ENCODE data around the gene MIGA2. TPM values are rescaled to one million over a fixed set of nuclear protein-coding genes. Genes with fewer than 3 reads are reported as not detected.

The MIGA2 gene
- total RNA-seq, 1 experiment from 2014 or later = 29.6 TPM

DNA sequence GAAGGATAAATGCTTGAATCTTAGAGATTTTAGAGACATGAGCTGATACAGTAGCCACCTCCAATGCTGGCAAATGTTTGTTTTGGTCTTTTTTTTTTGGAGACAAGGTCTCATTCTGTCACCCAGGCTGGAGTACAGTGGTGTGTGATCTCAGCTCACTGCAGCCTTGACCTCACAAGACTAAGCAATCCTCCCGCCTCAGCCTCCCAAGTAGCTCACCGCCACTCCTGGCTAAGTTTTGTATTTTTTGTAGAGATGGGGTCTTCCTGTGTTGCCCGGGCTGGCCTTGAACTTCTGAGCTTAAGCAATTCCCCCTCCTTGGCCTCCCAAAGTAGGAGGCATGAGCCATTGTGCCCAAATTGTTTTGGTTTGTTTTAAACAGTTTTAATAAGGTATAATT is 37.7 kb downstream of the MIGA2 start:
- no peaks in the 10 kb centered on the region for H3K79me2 ChIP-seq (ENCODE audit: low read length)
- no peaks in the 10 kb centered on the region for H4K20me1 ChIP-seq (ENCODE audit: low read length)
- ATAC-seq = no peak
- H3K9me3 ChIP-seq (ENCODE audit: low read length) = no peaks in the 10 kb centered on the region
- intact Hi-C loops (cut with micrococcal nuclease) = no loop called here
- ChIA-PET POLR2A (ENCODE audit: unreplicated experiment) (no interaction called here), CTCF (no interaction called here)
- no peaks in the 10 kb centered on the region for H3K4me1 ChIP-seq (ENCODE audit: insufficient read depth, low read length)
- no peaks in the 10 kb centered on the region for H3K9me2 ChIP-seq (replicated peaks; ENCODE audit: low read length)
- no peak for DNase-seq
- no TSS peak for BruUV-seq (replicated peaks)
- no peaks in the 10 kb centered on the region for H3F3A ChIP-seq (ENCODE audit: low read length, unreplicated experiment)
- no peaks in the 10 kb centered on the region for H3K27me3 ChIP-seq (ENCODE audit: low read length)
- H3K4me2 ChIP-seq (ENCODE audit: low read length) = no peak overlapping the region
- no peak overlapping the region for H3K27ac ChIP-seq (ENCODE audit: low read length)
- no peak overlapping the region for H2AFZ ChIP-seq (ENCODE audit: low read length)
- TF ChIP-seq, protein P1, sequence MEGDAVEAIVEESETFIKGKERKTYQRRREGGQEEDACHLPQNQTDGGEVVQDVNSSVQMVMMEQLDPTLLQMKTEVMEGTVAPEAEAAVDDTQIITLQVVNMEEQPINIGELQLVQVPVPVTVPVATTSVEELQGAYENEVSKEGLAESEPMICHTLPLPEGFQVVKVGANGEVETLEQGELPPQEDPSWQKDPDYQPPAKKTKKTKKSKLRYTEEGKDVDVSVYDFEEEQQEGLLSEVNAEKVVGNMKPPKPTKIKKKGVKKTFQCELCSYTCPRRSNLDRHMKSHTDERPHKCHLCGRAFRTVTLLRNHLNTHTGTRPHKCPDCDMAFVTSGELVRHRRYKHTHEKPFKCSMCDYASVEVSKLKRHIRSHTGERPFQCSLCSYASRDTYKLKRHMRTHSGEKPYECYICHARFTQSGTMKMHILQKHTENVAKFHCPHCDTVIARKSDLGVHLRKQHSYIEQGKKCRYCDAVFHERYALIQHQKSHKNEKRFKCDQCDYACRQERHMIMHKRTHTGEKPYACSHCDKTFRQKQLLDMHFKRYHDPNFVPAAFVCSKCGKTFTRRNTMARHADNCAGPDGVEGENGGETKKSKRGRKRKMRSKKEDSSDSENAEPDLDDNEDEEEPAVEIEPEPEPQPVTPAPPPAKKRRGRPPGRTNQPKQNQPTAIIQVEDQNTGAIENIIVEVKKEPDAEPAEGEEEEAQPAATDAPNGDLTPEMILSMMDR (conservative IDR thresholded peaks at IDR 0.05; ENCODE audit: low read depth, low read length) = no peak
- TF ChIP-seq EZH2 (IDR thresholded peaks at IDR 0.05; ENCODE audit: low read length, unreplicated experiment) (no peak), EZH2phosphoT487 (IDR thresholded peaks at IDR 0.05; ENCODE audit: borderline replicate concordance, low read length) (no peak)
- no peak overlapping the region for H3K9ac ChIP-seq (ENCODE audit: low read length)
- H3K4me3 ChIP-seq (ENCODE audit: low read length) = no peak overlapping the region
- H3K36me3 ChIP-seq (ENCODE audit: low read depth, low read length) = no peaks in the 10 kb centered on the region

DNA sequence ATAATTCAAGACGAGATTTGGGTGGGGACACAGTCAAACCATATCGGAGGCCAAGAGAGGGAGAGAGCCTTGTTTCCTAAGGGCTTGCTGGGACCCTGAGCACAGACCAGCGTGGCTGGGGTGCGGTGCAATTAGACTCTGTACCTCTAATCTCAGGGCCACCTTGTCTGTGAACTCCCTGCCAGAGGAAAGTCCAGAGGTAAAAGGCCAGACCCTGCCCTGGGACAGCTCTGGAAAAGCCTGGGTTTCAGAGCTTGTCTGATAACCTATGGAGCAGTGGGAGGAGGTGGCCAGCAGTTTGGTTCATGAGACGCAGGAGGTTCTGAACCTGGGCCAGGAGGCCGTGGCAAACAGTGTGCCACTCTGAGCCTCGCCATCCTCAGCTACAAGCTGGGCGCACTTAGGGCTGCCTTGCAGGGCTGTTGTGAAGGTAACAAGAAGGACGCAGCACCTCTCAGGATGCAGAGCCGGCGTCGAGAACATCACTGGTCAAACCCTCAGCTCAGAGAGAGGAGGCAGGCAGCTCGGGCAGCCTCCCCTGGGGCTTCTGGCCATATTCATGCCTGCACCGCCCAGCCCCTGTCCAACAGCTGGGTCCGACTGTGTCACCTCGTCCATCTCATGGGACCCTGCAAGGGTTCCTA is 39.7 kb downstream of the MIGA2 start:
- ATAC-seq (no peak), DNase-seq (no peak)
- H3K9me3 ChIP-seq (ENCODE audit: low read length) = no peaks in the 10 kb centered on the region
- TF ChIP-seq EZH2 (IDR thresholded peaks at IDR 0.05; ENCODE audit: low read length, unreplicated experiment) (no peak), EZH2phosphoT487 (IDR thresholded peaks at IDR 0.05; ENCODE audit: borderline replicate concordance, low read length) (no peak)
- TF ChIP-seq, protein P1 (conservative IDR thresholded peaks at IDR 0.05; ENCODE audit: low read depth, low read length) = no peak
- no peaks in the 10 kb centered on the region for H3F3A ChIP-seq (ENCODE audit: low read length, unreplicated experiment)
- no peak overlapping the region for H3K27ac ChIP-seq (ENCODE audit: low read length)
- no peak overlapping the region for H3K4me3 ChIP-seq (ENCODE audit: low read length)
- POLR2A ChIA-PET (ENCODE audit: unreplicated experiment) = no interaction called here
- no peak overlapping the region for H3K9ac ChIP-seq (ENCODE audit: low read length)
- no peaks in the 10 kb centered on the region for H3K36me3 ChIP-seq (ENCODE audit: low read depth, low read length)
- no peaks in the 10 kb centered on the region for H3K27me3 ChIP-seq (ENCODE audit: low read length)
- CTCF ChIA-PET = no interaction called here
- no peaks in the 10 kb centered on the region for H3K9me2 ChIP-seq (replicated peaks; ENCODE audit: low read length)
- BruUV-seq (replicated peaks) = no TSS peak
- H3K79me2 ChIP-seq (ENCODE audit: low read length) = no peaks in the 10 kb centered on the region
- no peak overlapping the region for H3K4me2 ChIP-seq (ENCODE audit: low read length)
- no peaks in the 10 kb centered on the region; the same call in 1 of the 2 replicates for H3K4me1 ChIP-seq (ENCODE audit: insufficient read depth, low read length)
- H2AFZ ChIP-seq (ENCODE audit: low read length) = no peak overlapping the region
- no peaks in the 10 kb centered on the region for H4K20me1 ChIP-seq (ENCODE audit: low read length)
- intact Hi-C loops (cut with micrococcal nuclease) = no loop called here

DNA sequence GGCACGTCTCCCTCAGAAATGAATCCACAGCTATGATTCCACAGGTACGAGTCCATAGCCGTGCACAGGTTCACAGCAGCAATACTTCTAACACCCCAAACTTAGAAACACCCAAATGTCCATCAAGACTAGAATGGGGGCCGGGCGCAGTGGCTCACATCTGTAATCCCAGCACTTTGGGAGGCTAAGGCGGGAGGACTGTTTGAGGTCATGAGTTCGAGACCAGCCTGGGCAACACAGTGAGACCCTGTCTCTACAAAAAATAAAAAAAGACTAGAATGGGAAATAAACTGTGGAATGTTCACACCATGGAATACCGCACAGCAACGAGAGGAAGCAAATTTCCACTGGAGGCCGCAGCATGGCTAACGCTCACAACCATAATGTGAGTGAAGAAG is 40.2 kb downstream of the MIGA2 start:
- Histone ChIP-seq H3K9me2 (replicated peaks; ENCODE audit: low read length) (no peaks in the 10 kb centered on the region), H2AFZ (ENCODE audit: low read length) (no peak overlapping the region), H3K4me2 (ENCODE audit: low read length) (no peak overlapping the region), H3K9me3 (ENCODE audit: low read length) (no peaks in the 10 kb centered on the region), H3K79me2 (ENCODE audit: low read length) (peaks cover 4% of the 10 kb centered on the region), H3K4me1 (ENCODE audit: insufficient read depth, low read length) (no peaks in the 10 kb centered on the region; the same call in 1 of the 2 replicates), H4K20me1 (ENCODE audit: low read length) (no peaks in the 10 kb centered on the region), H3K4me3 (ENCODE audit: low read length) (no peak overlapping the region), H3K27me3 (ENCODE audit: low read length) (no peaks in the 10 kb centered on the region), H3K36me3 (ENCODE audit: low read depth, low read length) (no peaks in the 10 kb centered on the region), H3K9ac (ENCODE audit: low read length) (no peak overlapping the region), H3F3A (ENCODE audit: low read length, unreplicated experiment) (no peaks in the 10 kb centered on the region), H3K27ac (ENCODE audit: low read length) (no peak overlapping the region)
- intact Hi-C loops (cut with micrococcal nuclease) = no loop called here
- no peak for TF ChIP-seq EZH2phosphoT487 (IDR thresholded peaks at IDR 0.05; ENCODE audit: borderline replicate concordance, low read length)
- ChIA-PET POLR2A (ENCODE audit: unreplicated experiment) (no interaction called here), CTCF (no interaction called here)
- BruUV-seq (replicated peaks) = no TSS peak
- no peak for DNase-seq
- ATAC-seq = no peak

All from PC-3 (cell line).